ENCODE results near the gene RPAP2.

DNA sequence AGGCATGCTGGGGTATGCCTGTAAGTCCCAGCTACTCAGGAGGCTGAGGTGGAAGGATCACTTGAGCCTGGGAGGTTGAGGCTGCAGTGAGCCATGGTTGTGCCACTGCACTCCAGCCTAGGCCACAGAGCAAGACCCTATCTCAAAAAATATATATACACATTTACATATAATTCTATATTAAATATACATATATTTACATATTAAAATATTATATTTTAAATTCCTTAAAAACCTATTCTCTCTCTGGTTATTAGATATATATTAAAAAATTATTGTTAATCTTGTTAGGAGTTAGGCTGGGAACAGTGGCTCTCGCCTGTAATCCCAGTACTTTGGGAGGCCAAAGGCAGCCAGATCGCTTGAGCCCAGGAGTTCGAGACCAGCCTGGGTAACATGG, 22.8 kb upstream of the RPAP2 start:
- TF ChIP-seq, protein P1, sequence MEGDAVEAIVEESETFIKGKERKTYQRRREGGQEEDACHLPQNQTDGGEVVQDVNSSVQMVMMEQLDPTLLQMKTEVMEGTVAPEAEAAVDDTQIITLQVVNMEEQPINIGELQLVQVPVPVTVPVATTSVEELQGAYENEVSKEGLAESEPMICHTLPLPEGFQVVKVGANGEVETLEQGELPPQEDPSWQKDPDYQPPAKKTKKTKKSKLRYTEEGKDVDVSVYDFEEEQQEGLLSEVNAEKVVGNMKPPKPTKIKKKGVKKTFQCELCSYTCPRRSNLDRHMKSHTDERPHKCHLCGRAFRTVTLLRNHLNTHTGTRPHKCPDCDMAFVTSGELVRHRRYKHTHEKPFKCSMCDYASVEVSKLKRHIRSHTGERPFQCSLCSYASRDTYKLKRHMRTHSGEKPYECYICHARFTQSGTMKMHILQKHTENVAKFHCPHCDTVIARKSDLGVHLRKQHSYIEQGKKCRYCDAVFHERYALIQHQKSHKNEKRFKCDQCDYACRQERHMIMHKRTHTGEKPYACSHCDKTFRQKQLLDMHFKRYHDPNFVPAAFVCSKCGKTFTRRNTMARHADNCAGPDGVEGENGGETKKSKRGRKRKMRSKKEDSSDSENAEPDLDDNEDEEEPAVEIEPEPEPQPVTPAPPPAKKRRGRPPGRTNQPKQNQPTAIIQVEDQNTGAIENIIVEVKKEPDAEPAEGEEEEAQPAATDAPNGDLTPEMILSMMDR (IDR thresholded peaks at IDR 0.05; ENCODE audit: insufficient read depth, low read length, poor library complexity, severe bottlenecking), result no peak
- TF ChIP-seq EZH2phosphoT487 (conservative IDR thresholded peaks at IDR 0.05; ENCODE audit: low read length), result no peak

All from SU-DHL-6 (cell line).